Upper lobe of left lung (tissue), 6 donors: ENCODE results near the gene RIPPLY3. TPM values are rescaled to one million over a fixed set of nuclear protein-coding genes. Genes with fewer than 3 reads are reported as not detected.
A peak's percentile ranks its signal among the peaks of the same experiment; 100 is the strongest.

Experiments
- ATAC-seq, 2 donors: fragments of 200-7000 bp; cut with Tn5 transposase; one replicate each; pipeline ENCODE4 v1.9.1; 2022; ENCODE audit warnings: mild to moderate bottlenecking in 2 of 2, moderate library complexity in 2 of 2; ENCODE audit not compliant: low FRiP score in 2 of 2
- DNase-seq, 2 donors: peaks; one replicate each; pipeline ENCODE4 v3.0.0-alpha.2; 2019 to 2020
- H3K27ac ChIP-seq, 4 donors: fragments of 200-600 bp; sonication (generic); one replicate each; pipeline ENCODE4 v1.5.1; 2016 to 2019
- H3K27me3 ChIP-seq, 4 donors: fragments of 200-600 bp; sonication (generic); one replicate each; pipeline ENCODE4 v1.5.1; 2017 to 2019
- H3K36me3 ChIP-seq, 4 donors: fragments of 200-600 bp; sonication (generic); one replicate each; pipeline ENCODE4 v1.5.1; 2016 to 2019
- H3K4me1 ChIP-seq, 4 donors: fragments of 200-600 bp; sonication (generic); one replicate each; pipeline ENCODE4 v1.5.1; 2018 to 2019
- H3K4me3 ChIP-seq, 4 donors: fragments of 200-600 bp; sonication (generic); one replicate each; pipeline ENCODE4 v1.5.1; 2017 to 2019; ENCODE audit warnings: mild to moderate bottlenecking in 2 of 4, moderate library complexity in 1 of 4
- H3K9me3 ChIP-seq, 4 donors: fragments of 200-600 bp; sonication (generic); one replicate each; pipeline ENCODE4 v1.5.1; 2018 to 2019
- CTCF ChIP-seq, 6 experiments: fragments of 450-650 bp in 4 of 6; fragments of 200-600 bp in 2 of 6; sonication (generic) in 2 of 6; IDR thresholded peaks; one replicate each; pipeline ENCODE4 v1.5.1; 2016 to 2019; ENCODE audit warnings: antibody characterized with exemption in 6 of 6
- EP300 ChIP-seq, 4 donors: sonication (generic); formaldehyde crosslinking; IDR thresholded peaks; one replicate each; pipeline ENCODE4 v1.5.1; 2017; ENCODE audit warnings: antibody characterized with exemption in 4 of 4, control low read depth in 2 of 4
- POLR2A ChIP-seq, 4 donors: fragments of 450-650 bp; IDR thresholded peaks; one replicate each; pipeline ENCODE4 v1.5.1; 2016 to 2017; ENCODE audit warnings: antibody characterized with exemption in 4 of 4, mild to moderate bottlenecking in 2 of 4
- POLR2AphosphoS5 ChIP-seq, 2 donors: sonication (generic); formaldehyde crosslinking; IDR thresholded peaks; one replicate each; pipeline ENCODE4 v1.5.1; 2017; ENCODE audit warnings: antibody characterized with exemption in 2 of 2
- whole genome bisulfite sequencing, 2 donors: methylation state at CpG; one replicate each; pipeline ENCODE4 v1.1.5; 2017 to 2018; 5-methylcytosine and 5-hydroxymethylcytosine counted together
- total RNA-seq, 6 donors: library from RNA; depleted of rRNA in 4 of 6; stranded (reverse); fragments of >200 nt in 4 of 6; gene quantifications; one replicate each; pipeline versions ENCODE4 v1.1.0 to v1.2.1, GENCODE V29; 2016 to 2021
- donor health status: DM: no; HTN: no; CAD: no; lungs with moderate emphysema.
- donor health status: DM: no; HTN: yes; CAD: no; lungs with severe emphysema.

The RIPPLY3 gene
- total RNA-seq, 6 donors from 2014 or later: 0.11 to 1.5 (median 0.66) TPM; not detected in 2

- ATAC-seq: no peak
- Histone ChIP-seq H3K9me3 (no peaks in the 10 kb centered on the region), H3K4me1 (peaks cover 9 to 27% (median 16%) of the 10 kb centered on the region in 4 donors), H3K27me3 (no peaks in the 10 kb centered on the region), H3K27ac (no peak overlapping the region), H3K36me3 (no peaks in the 10 kb centered on the region), H3K4me3 (no peak overlapping the region)
- DNase-seq: no peak
- WGBS, 2 donors: 85 to 96% methylated on average over 6 of the region's 6 CpGs
- TF ChIP-seq CTCF (IDR thresholded peaks at IDR 0.05) (no peak), POLR2A (IDR thresholded peaks at IDR 0.05) (no peak), EP300 (IDR thresholded peaks at IDR 0.05) (no peak), POLR2AphosphoS5 (IDR thresholded peaks at IDR 0.05) (no peak)
Observed at GRCh38 chr21:36974851-36975192, 31.7 kb upstream of the RIPPLY3 start.

- Histone ChIP-seq H3K27me3 (no peaks in the 10 kb centered on the region), H3K36me3 (no peaks in the 10 kb centered on the region), H3K9me3 (no peaks in the 10 kb centered on the region), H3K4me3 (no peak overlapping the region), H3K4me1 (peaks cover 12 to 41% (median 19%) of the 10 kb centered on the region in 4 donors), H3K27ac (no peak overlapping the region)
- ATAC-seq (no peak), DNase-seq (no peak)
- 76 to 78% methylated on average over 5 of the region's 5 CpGs for WGBS, 2 donors
- no peak for TF ChIP-seq POLR2AphosphoS5 (IDR thresholded peaks at IDR 0.05)
- TF ChIP-seq CTCF (IDR thresholded peaks at IDR 0.05): no peak
- TF ChIP-seq EP300 (IDR thresholded peaks at IDR 0.05): no peak
- TF ChIP-seq POLR2A (IDR thresholded peaks at IDR 0.05): no peak
Observed at GRCh38 chr21:36976228-36976861, 30.2 kb upstream of the RIPPLY3 start.

- peak in 1 of 2 donors; percentile 43 for DNase-seq
- Histone ChIP-seq H3K27me3 (no peaks in the 10 kb centered on the region), H3K4me1 (peaks cover 12 to 41% (median 19%) of the 10 kb centered on the region in 4 donors), H3K4me3 (no peak overlapping the region), H3K27ac (peak overlapping the region; percentile 15 to 53 (median 42)), H3K36me3 (no peaks in the 10 kb centered on the region), H3K9me3 (no peaks in the 10 kb centered on the region)
- 26 to 32% methylated on average over 8 of the region's 8 CpGs for WGBS, 2 donors
- ATAC-seq: peak; percentile 28 to 66
- TF ChIP-seq CTCF (IDR thresholded peaks at IDR 0.05): peak; percentile 38 to 73 (median 60)
- TF ChIP-seq EP300 (IDR thresholded peaks at IDR 0.05): no peak
Observed at GRCh38 chr21:36976882-36977651, 29.4 kb upstream of the RIPPLY3 start.

GRCh38 chr21:36980280-36981048, 26.0 kb upstream of the RIPPLY3 start:
- no peaks in the 10 kb centered on the region for H3K27me3 ChIP-seq
- no peaks in the 10 kb centered on the region for H3K36me3 ChIP-seq
- ATAC-seq (peak; percentile 70 to 77), DNase-seq (peak; percentile 63 to 89)
- H3K9me3 ChIP-seq: no peaks in the 10 kb centered on the region
- 13 to 20% methylated on average over 23 to 29 of the region's 53 CpGs for WGBS, 2 donors
- H3K4me1 ChIP-seq: peaks cover 12 to 41% (median 19%) of the 10 kb centered on the region in 4 donors
- H3K4me3 ChIP-seq: peak overlapping the region; percentile 3 to 58 (median 52)
- peak overlapping the region in 2 of 4 donors; percentile 54 to 69 for H3K27ac ChIP-seq
- peak in 1 of 4 donors; percentile 35 for TF ChIP-seq POLR2A (IDR thresholded peaks at IDR 0.05)
- TF ChIP-seq EP300 (IDR thresholded peaks at IDR 0.05): no peak
- peak in 4 of 6 experiments; percentile 30 to 58 (median 34) for TF ChIP-seq CTCF (IDR thresholded peaks at IDR 0.05)
- no peak for TF ChIP-seq POLR2AphosphoS5 (IDR thresholded peaks at IDR 0.05)
